Measurements from ENCODE around the gene IGFBP6. TPM values are rescaled to one million over a fixed set of nuclear protein-coding genes. Genes with fewer than 3 reads are reported as not detected.

The IGFBP6 gene
- total RNA-seq, 6 experiments from 2014 or later = 1.7 to 25.4 (median 4.9) TPM

DNA sequence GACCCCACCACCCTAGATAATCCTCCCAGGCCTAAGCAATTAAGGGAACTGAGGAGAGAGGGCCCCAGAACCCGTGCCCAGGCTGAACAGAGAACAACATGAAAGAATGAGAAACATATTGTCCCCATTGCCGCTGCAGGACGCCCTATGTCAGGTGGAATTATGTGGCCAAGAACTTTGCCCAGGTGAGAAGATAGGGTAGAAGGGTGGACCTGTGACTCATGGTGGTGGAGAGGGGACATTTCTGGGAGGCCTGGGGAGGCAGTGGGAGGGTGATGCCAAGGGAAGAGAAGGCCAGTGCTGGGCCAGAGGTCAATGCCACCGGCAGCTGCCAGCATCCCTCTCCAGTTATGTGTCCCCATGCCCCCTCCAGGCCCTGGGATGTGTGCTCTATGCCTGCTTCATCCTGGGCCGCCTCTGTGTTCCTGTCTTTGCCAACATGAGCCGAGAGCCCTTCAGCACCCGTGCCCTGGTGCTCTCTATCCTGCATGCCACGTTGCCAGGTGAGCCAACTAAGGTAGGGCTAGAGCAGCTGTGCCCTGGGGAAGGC lies 21.4 kb downstream of the IGFBP6 start:
- Histone ChIP-seq H3K27me3 (no peaks in the 10 kb centered on the region), H3K36me3 (no peaks in the 10 kb centered on the region), H3K4me1 (no peaks in the 10 kb centered on the region), H3K4me3 (no peak overlapping the region), H3K9me3 (no peaks in the 10 kb centered on the region), H3K27ac (no peak overlapping the region)
- no peak for TF ChIP-seq POLR2A (IDR thresholded peaks at IDR 0.05)
- TF ChIP-seq, protein P1, sequence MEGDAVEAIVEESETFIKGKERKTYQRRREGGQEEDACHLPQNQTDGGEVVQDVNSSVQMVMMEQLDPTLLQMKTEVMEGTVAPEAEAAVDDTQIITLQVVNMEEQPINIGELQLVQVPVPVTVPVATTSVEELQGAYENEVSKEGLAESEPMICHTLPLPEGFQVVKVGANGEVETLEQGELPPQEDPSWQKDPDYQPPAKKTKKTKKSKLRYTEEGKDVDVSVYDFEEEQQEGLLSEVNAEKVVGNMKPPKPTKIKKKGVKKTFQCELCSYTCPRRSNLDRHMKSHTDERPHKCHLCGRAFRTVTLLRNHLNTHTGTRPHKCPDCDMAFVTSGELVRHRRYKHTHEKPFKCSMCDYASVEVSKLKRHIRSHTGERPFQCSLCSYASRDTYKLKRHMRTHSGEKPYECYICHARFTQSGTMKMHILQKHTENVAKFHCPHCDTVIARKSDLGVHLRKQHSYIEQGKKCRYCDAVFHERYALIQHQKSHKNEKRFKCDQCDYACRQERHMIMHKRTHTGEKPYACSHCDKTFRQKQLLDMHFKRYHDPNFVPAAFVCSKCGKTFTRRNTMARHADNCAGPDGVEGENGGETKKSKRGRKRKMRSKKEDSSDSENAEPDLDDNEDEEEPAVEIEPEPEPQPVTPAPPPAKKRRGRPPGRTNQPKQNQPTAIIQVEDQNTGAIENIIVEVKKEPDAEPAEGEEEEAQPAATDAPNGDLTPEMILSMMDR (IDR thresholded peaks at IDR 0.05) = no peak
- WGBS (ENCODE audit: insufficient coverage, low coverage, low lambda C conversion rate, missing lambda C conversion rate) = 80% methylated on average over 1 of the region's 8 CpGs
- DNase-seq = no peak
- peak in 1 of 4 donors; percentile 41 for ATAC-seq
- intact Hi-C loops (cut with DNase I) = no loop called here

GRCh38 chr12:53120685-53121525 lies 23.4 kb downstream of the IGFBP6 start:
- 85% methylated on average over 10 of the region's 12 CpGs for WGBS (ENCODE audit: insufficient coverage, low coverage, low lambda C conversion rate, missing lambda C conversion rate)
- intact Hi-C loops (cut with DNase I) = no loop called here
- Histone ChIP-seq H3K36me3 (no peaks in the 10 kb centered on the region), H3K27ac (no peak overlapping the region), H3K4me1 (no peaks in the 10 kb centered on the region), H3K4me3 (no peak overlapping the region), H3K27me3 (no peaks in the 10 kb centered on the region), H3K9me3 (no peaks in the 10 kb centered on the region)
- no peak for TF ChIP-seq POLR2A (IDR thresholded peaks at IDR 0.05)
- TF ChIP-seq, protein P1 (IDR thresholded peaks at IDR 0.05) = no peak
- DNase-seq (no peak), ATAC-seq (no peak)

DNA sequence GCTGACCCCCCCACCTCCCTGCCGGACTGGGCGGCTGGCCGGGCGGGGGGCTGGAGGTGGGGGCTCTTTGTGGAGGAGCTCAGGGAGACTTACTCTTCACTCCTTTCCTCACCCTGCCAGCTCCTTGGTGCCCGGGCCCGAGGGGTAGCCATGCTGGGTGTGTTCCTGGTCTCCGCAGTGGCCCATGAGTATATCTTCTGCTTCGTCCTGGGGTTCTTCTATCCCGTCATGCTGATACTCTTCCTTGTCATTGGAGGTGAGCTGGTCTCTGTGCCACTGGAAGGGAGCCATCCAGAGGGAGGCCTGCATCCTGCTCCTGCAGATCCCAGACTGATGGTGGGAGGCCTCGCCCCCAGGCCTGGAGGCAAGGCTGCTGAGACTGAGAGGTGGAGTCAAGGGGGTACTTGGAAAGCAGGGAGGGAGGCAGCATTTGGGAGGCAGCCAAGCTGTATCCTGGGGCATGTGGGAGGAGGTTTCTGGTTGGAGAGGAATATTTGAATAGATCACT lies 25.5 kb downstream of the IGFBP6 start:
- H3K27me3 ChIP-seq = no peaks in the 10 kb centered on the region
- intact Hi-C loops (cut with DNase I) = no loop called here
- DNase-seq (no peak), ATAC-seq (no peak)
- no peaks in the 10 kb centered on the region for H3K9me3 ChIP-seq
- TF ChIP-seq, protein P1 (IDR thresholded peaks at IDR 0.05) = no peak
- no peak for TF ChIP-seq POLR2A (IDR thresholded peaks at IDR 0.05)
- H3K4me3 ChIP-seq = no peak overlapping the region
- 94% methylated on average over 2 of the region's 10 CpGs for WGBS (ENCODE audit: insufficient coverage, low coverage, low lambda C conversion rate, missing lambda C conversion rate)
- no peak overlapping the region for H3K27ac ChIP-seq
- H3K4me1 ChIP-seq = no peaks in the 10 kb centered on the region
- H3K36me3 ChIP-seq = no peaks in the 10 kb centered on the region

DNA sequence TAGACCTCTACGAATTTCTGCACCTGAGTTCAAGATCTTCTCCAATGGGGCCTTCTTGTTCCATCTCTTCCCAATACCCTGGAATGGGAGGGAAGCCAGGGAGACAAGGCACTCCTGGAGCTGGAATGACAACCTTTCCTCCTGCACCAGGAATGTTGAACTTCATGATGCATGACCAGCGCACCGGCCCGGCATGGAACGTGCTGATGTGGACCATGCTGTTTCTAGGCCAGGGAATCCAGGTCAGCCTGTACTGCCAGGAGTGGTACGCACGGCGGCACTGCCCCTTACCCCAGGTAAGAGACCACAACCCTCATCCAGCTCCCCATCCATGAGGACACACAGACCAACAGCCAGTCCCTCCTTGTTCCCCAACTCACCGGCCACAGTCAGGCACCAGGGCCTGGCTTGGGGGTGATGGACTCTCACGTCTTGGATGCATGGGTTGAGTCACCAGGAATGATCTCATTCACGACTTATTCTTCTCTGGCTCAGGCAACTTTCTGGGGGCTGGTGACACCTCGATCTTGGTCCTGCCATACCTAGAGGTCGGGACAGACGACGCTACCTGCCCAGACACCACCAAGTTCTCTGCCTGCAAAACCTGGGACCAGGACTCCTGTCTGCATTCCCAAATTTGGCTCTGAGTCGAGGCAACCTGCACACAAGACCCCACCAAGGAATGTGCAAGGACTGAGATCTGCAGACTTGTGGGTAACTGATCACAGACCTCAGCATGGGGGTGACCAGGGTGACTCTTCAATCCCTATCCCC lies 26.3 kb downstream of the IGFBP6 start:
- no peak overlapping the region for H3K27ac ChIP-seq
- WGBS (ENCODE audit: insufficient coverage, low coverage, low lambda C conversion rate, missing lambda C conversion rate) = 57% methylated on average over 1 of the region's 16 CpGs
- TF ChIP-seq POLR2A (IDR thresholded peaks at IDR 0.05) = no peak
- TF ChIP-seq, protein P1 (IDR thresholded peaks at IDR 0.05) = no peak
- H3K4me3 ChIP-seq = no peak overlapping the region
- no peaks in the 10 kb centered on the region for H3K4me1 ChIP-seq
- DNase-seq (no peak), ATAC-seq (peak in 1 of 4 donors; percentile 24)
- no peaks in the 10 kb centered on the region for H3K27me3 ChIP-seq
- intact Hi-C loops (cut with DNase I) = no loop called here
- no peaks in the 10 kb centered on the region for H3K9me3 ChIP-seq
- no peaks in the 10 kb centered on the region for H3K36me3 ChIP-seq

Data from right lobe of liver (tissue), 6 donors.